Mucosa of descending colon (tissue), 3 donors: ENCODE results near the gene ZBTB45. TPM values are rescaled to one million over a fixed set of nuclear protein-coding genes. Genes with fewer than 3 reads are reported as not detected.

ENCODE experiments used
- ATAC-seq: fragments of 200-7000 bp; cut with Tn5 transposase; one replicate; pipeline ENCODE4 v1.9.1; 2020; ENCODE audit warnings: mild to moderate bottlenecking, moderate library complexity
- DNase-seq, 3 donors: peaks; one replicate each; pipeline ENCODE4 v3.0.0-alpha.2; 2020
- H3K36me3 ChIP-seq: fragments of 200-600 bp; one replicate; pipeline ENCODE4 v1.8.0; 2021; ENCODE audit warnings: low read depth, mild to moderate bottlenecking
- H3K4me1 ChIP-seq: fragments of 200-600 bp; one replicate; pipeline ENCODE4 v1.8.0; 2021; ENCODE audit warnings: low read depth, mild to moderate bottlenecking
- H3K4me3 ChIP-seq: fragments of 200-600 bp; one replicate; pipeline ENCODE4 v1.8.0; 2021; ENCODE audit warnings: mild to moderate bottlenecking
- H3K9me3 ChIP-seq: fragments of 200-600 bp; one replicate; pipeline ENCODE4 v1.8.0; 2021; ENCODE audit warnings: mild to moderate bottlenecking
- intact Hi-C, 2 donors: fragments of 100-400 bp; cut with DNase I in 1 of 2; cut with micrococcal nuclease in 1 of 2; formaldehyde crosslinking; loops; one replicate each; pipeline versions ENCODE4 v1.11.0 to v1.11.1; 2022; cut with DNase I, micrococcal nuclease
- total RNA-seq, 3 donors: library from RNA; stranded (reverse); fragmentation: NEBNext Ultra II Directional in 2 of 3; extraction: Animal tissue kit (Norgen Biotek cat#: 25700) in 2 of 3; gene quantifications; one replicate each; pipeline versions ENCODE4 v1.2.1 to v1.2.4, GENCODE V29; 2021 to 2023
- TF ChIP-seq, protein P1 (sequence below): fragments of 200-600 bp; IDR thresholded peaks from one replicate; pipeline ENCODE4 v1.8.0; 2022; ENCODE audit warnings: antibody characterized with exemption, mild to moderate bottlenecking
- donor health status: DM: no; HTN: no; CAD: no; lungs with moderate emphysema.
- donor health status: DM: no; HTN: no; CAD: no.
- donor health status: DM: no; HTN: yes; CAD: no.

ZBTB45 gene
- total RNA-seq, 3 donors from 2014 or later, result 12.1 to 16.7 (median 13.4) TPM

DNA sequence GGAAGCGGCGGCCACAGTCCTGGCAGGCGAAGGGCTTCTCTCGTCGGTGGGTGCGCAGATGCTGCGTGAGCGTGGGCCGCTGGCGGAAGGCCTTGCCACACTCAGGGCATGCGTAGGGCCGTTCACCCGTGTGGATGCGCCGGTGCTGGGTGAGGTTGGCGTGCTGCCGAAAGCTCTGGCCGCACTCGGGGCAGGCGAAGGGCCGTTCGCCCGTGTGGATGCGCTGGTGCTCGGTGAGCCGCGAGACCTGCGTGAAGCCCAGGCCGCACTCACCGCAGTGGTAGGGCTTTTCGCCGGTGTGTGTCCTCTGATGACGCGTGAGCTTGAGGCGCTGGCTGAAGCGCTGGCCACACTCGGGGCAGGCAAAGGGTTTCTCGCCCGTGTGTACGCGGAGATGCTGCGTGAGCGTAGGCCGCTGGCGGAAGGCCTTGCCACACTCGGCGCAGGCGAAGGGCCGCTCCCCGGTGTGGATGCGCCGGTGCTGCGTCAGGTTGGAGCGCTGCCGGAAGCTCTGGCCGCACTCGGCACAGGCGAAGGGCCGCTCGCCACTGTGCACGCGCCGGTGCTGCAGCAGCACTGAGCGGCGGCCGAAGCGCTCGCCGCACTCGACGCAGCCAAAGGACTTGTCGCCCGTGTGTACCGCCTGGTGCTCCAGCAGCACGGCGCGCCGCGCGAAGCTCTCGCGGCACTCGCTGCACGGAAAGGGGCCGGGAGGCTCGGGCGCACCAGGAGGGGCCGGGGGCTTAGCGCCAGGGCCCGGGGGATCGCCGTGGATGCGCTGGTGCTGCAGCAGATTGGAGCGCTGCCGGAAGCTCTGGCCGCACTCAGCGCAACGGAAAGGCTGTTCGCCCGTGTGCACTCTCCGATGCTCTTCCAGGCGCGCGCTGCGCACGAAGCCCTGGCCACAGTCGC is 42.8 kb upstream of the ZBTB45 start:
- TF ChIP-seq, protein P1, sequence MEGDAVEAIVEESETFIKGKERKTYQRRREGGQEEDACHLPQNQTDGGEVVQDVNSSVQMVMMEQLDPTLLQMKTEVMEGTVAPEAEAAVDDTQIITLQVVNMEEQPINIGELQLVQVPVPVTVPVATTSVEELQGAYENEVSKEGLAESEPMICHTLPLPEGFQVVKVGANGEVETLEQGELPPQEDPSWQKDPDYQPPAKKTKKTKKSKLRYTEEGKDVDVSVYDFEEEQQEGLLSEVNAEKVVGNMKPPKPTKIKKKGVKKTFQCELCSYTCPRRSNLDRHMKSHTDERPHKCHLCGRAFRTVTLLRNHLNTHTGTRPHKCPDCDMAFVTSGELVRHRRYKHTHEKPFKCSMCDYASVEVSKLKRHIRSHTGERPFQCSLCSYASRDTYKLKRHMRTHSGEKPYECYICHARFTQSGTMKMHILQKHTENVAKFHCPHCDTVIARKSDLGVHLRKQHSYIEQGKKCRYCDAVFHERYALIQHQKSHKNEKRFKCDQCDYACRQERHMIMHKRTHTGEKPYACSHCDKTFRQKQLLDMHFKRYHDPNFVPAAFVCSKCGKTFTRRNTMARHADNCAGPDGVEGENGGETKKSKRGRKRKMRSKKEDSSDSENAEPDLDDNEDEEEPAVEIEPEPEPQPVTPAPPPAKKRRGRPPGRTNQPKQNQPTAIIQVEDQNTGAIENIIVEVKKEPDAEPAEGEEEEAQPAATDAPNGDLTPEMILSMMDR, result no peak
- intact Hi-C loops, result no loop called here
- peak; percentile 54 to 75 (median 73) for DNase-seq
- peaks cover 31% of the 10 kb centered on the region for H3K4me1 ChIP-seq
- H3K4me3 ChIP-seq, result peak overlapping the region; percentile 14
- no peaks in the 10 kb centered on the region for H3K9me3 ChIP-seq
- peak; percentile 16 for ATAC-seq
- H3K36me3 ChIP-seq, result peaks cover 3% of the 10 kb centered on the region

DNA sequence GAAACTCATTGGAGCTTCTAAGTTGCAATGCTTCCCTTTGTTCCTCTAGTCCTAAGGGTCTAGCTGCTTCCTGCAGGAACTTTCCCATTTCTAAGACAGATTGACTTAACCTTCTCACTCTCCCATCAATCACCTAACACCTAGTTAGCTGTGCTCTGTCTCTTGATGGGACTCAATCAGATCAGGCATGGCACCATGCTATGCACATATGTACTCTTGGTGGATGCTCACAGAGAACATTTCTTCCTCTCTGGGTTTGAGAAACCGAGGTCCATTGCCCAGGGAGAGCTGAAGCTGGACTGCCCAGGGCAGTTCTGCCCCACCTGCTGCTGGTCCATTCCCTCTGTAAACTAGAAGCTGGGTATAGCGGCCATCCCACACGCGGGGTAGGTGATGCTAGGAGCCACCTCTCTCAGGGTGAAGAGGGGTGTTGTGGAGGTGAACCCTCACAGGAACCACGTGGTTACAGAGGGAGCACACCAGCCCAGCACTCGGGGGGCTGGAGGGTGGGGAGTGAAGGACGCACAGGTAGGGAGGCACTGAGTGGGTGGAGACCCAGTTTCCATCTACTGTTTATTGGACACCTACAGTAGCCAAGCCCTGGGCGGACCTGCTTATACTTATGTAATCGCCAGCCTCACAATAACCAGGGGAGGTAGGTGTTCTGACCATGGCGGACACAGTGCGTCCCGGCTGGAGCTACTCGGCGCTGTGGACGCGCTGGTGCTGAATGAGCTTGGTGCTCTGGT is 41.9 kb upstream of the ZBTB45 start:
- intact Hi-C loops, result no loop called here
- Histone ChIP-seq H3K9me3 (no peaks in the 10 kb centered on the region), H3K4me1 (peaks cover 37% of the 10 kb centered on the region), H3K4me3 (no peak overlapping the region), H3K36me3 (peaks cover 3% of the 10 kb centered on the region)
- DNase-seq, result peak in 1 of 3 donors; percentile 34
- no peak for ATAC-seq
- TF ChIP-seq, protein P1, result no peak

DNA sequence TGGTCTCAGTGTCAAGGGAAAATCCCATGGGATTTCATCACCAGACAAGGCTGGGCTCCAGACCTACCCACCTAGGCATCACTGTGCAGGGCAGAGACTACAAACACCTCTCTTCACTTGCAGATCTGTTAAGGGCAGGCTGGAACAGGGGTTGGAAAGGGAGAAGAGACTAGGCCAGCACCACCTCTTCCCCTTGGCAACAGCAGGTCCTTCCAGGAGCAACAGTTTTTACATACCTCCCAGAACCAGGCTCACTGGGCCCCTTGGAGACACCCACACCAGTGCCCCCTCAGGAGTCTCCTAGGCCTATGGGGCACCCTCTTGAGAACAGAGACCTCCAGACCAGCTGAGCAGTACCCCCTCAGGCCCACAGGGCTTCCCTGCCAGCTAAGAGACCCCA is 41.3 kb upstream of the ZBTB45 start:
- Histone ChIP-seq H3K4me3 (no peak overlapping the region), H3K36me3 (peaks cover 3% of the 10 kb centered on the region), H3K9me3 (no peaks in the 10 kb centered on the region), H3K4me1 (peaks cover 37% of the 10 kb centered on the region)
- ATAC-seq (no peak), DNase-seq (peak in 1 of 3 donors; percentile 34)
- TF ChIP-seq, protein P1, result no peak
- intact Hi-C loops, result no loop called here

DNA sequence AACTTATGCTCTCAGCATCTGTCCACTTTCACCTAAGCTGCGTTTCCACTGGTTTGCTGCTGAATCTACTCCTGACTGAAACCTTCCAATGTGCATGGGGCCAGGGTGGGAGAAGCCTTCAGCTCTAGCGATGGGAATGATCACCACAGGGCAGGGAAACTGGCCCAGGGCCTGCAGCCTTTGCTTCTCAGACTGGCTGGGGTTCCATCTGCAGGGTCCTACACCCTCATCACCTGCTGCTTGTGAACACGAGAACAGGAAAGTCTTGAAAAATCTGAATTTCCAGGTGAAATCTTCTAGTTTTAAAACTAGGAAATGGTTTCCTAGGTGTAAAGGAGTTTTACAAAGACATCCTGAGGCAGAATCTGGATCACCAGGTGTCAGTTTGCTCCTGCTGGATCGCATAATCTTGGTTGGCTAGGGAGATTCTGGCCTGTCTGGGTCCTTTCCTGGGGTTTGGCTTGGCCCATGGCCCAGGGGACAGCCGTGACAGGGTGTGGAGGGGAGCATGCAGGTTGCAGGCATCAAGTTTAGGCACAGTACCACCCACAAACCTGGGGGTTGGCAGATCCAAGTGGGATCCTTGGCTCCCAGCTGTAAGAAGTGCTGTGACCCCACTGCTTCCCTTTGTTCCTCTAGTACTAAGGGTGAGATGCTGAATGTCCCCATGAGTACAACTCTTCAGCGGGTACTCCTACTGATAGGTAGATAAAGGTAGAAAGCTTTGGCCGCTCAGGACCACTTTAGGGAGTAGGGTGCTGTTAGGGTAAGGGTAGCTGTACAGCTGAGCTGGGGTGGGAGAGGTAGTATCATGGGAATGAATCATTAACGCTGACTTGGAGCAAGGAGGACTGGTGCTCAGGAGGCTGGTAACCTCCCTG is 40.6 kb upstream of the ZBTB45 start:
- ATAC-seq, result no peak
- TF ChIP-seq, protein P1, result no peak
- peak in 1 of 3 donors; percentile 53 for DNase-seq
- Histone ChIP-seq H3K36me3 (peaks cover 3% of the 10 kb centered on the region), H3K4me3 (no peak overlapping the region), H3K9me3 (no peaks in the 10 kb centered on the region), H3K4me1 (peaks cover 42% of the 10 kb centered on the region)
- intact Hi-C loops, result no loop called here
